ENCODE results near the gene ROR1.

The ROR1 gene

GRCh38 chr1:63773815-63774616 lies at the start of gene ROR1:
ROR1 (plus strand) TSS chr1:63774017.
- peak within 1 kb of the TSS; percentile 62 for H3K4me3 ChIP-seq (ENCODE audit: low read depth, low read length)

- H3K4me3 ChIP-seq (ENCODE audit: low read depth, low read length), result no peak overlapping the region
These were observed 49.4 kb upstream of the ROR1 start for GRCh38 chr1:63724375-63724899.

- H3K4me3 ChIP-seq (ENCODE audit: low read depth, low read length), result no peak overlapping the region
These were observed 45.1 kb upstream of the ROR1 start for GRCh38 chr1:63728611-63729226.

DNA sequence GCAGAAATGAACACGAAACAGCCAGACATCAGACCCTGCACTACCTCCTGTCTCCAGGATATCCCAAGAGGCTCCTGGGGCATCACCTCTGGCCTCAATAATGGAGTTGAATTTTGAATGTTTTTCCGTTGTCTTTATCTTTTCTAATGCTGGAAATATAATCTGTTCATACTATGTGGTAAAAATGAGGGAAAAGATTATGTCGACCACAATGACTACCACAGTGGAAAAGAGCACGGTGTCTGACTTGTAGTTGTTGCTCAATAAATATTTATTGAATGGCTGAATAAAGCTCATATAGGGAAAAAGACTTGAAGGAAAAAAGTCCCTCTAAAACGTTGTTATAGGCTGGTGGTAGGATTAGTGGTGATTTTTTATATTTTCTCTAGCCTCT lies 44.6 kb upstream of the ROR1 start:
- no peak overlapping the region for H3K4me3 ChIP-seq (ENCODE audit: low read depth, low read length)

- no peak overlapping the region for H3K4me3 ChIP-seq (ENCODE audit: low read depth, low read length)
These were observed 43.6 kb upstream of the ROR1 start for GRCh38 chr1:63730211-63730610.

- H3K4me3 ChIP-seq (ENCODE audit: low read depth, low read length), result no peak overlapping the region
These were observed 42.4 kb upstream of the ROR1 start for GRCh38 chr1:63731117-63732043.

- no peak overlapping the region for H3K4me3 ChIP-seq (ENCODE audit: low read depth, low read length)
These were observed 41.2 kb upstream of the ROR1 start for GRCh38 chr1:63732666-63733065.

DNA sequence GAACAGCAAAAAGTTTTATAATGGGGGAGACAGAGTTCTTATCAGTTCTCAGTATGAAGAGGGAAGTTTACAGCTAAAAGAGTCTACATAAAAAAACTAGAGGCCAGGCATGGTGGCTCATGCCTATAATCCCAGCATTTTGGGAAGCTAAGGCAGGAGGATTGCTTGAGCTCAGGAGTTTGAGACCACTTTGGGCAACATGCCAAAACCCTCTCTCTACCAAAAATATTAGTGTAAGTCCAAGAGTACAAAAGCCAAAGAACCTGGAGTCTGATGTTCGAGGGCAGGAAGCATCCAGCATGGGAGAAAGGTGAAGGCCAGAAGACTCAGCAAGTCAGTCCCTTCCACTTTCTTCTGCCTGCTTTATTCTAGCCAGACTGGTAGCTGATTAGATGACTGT lies 35.0 kb upstream of the ROR1 start:
- H3K4me3 ChIP-seq (ENCODE audit: low read depth, low read length), result no peak overlapping the region

DNA sequence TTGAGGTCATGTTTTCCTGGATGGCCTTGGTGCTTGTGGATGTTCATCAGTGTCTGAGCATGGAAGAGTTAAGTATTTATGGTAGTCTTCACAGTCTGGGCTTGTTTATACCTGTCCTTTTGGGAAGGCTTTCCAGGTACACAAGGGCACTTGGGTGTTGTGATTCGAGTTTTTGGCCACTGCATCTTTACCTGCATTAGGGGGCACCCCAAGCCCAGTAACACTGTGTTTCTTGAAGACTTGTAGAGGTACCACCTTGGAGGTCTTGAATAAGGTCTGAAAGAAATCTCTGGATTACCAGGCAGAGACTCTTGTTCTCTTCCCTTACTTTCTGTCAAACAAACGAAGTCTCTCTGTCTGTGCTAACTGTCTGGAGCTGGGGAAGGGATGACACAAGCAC lies 34.4 kb upstream of the ROR1 start:
- H3K4me3 ChIP-seq (ENCODE audit: low read depth, low read length), result no peak overlapping the region

DNA sequence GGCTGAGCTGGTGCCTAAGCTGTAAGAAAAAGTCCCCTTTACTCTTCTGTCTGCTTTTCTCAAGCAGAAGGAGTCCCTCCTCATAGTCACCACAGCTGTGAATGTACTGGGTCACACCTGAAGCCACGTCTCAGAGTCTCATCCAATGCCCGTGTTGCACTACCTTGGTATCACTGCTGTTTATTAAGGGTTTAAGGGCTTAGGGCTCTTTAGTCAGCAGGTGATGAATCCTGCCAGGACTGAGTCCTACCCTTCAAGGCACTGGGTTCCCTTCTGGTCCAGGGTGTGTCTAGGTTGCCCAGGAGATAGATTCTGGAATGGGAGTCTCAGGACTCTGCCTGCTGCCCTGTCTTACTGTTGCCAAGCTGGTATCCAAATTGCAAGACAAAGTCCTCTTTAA lies 33.4 kb upstream of the ROR1 start:
- H3K4me3 ChIP-seq (ENCODE audit: low read depth, low read length), result no peak overlapping the region

- no peak overlapping the region for H3K4me3 ChIP-seq (ENCODE audit: low read depth, low read length)
These were observed 31.3 kb upstream of the ROR1 start for GRCh38 chr1:63742526-63742925.

GRCh38 chr1:63743781-63744180 lies 30.0 kb upstream of the ROR1 start:
- no peak overlapping the region for H3K4me3 ChIP-seq (ENCODE audit: low read depth, low read length)

- H3K4me3 ChIP-seq (ENCODE audit: low read depth, low read length), result no peak overlapping the region
These were observed 27.5 kb upstream of the ROR1 start for GRCh38 chr1:63746129-63746864.

- H3K4me3 ChIP-seq (ENCODE audit: low read depth, low read length), result no peak overlapping the region
These were observed 26.4 kb upstream of the ROR1 start for GRCh38 chr1:63747445-63747844.

DNA sequence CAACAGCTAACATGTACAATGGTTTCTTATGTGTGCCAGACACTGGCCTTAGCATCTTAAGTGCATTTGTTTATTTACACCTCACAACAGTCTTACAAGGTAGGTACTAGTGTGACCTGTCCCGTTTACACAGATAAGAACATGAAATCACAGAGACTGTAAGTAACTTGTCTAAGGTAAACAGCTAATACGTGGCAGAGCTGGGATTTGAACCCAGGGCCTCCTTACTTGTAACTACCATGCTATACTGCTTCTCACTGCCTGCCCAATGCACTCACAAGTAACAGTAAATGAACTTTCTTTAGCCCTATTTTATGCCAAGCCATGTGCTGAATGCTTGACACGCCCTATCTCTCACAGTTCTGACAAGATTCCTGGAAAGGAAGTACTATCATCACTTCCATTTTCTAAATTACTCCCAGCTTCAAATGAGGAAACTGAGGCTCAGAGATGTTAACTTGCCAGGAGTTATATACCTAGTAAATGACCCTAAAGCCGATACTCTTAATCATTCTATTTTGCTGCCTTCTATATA lies 25.7 kb upstream of the ROR1 start:
- H3K4me3 ChIP-seq (ENCODE audit: low read depth, low read length), result no peak overlapping the region

DNA sequence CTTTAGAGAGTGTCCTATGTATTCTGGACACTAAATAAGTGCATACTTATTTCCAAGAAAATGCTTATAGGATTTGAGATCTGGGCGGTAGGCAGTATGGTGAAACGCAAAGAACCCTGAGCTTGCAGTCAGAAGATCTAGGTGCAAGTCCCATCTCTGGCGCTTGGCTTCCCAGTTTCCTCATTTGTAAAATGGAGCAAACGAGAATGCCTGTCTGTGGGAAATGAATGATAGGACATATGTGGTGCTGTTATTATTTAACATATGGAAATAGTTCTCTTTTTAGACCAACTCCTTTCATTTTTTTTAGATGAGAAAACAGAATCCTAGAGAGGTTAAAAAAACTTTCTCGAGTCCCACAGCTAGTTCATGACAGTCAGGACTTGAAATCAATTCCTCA lies 25.2 kb upstream of the ROR1 start:
- H3K4me3 ChIP-seq (ENCODE audit: low read depth, low read length), result no peak overlapping the region

- H3K4me3 ChIP-seq (ENCODE audit: low read depth, low read length), result no peak overlapping the region
These were observed 23.1 kb upstream of the ROR1 start for GRCh38 chr1:63750721-63751120.

DNA sequence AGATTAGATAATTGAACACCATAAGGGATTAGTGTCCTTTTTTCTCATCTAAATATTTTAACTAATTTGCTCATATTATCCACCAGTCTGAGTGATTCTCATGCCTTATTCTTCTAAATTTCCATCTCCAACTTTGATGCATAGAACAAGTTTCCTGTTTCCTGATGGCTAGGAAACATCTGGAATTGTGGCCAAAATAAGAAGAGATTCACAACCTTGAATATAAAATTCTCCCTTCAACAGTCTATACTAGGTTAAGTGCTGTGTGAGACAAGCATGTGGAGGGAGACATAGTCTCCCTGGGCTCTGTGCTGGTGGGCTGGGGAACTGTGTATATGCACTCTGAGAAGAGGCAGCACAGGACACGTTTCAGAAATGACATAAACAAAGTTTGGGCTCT lies 21.6 kb upstream of the ROR1 start:
- no peak overlapping the region for H3K4me3 ChIP-seq (ENCODE audit: low read depth, low read length)

- H3K4me3 ChIP-seq (ENCODE audit: low read depth, low read length), result no peak overlapping the region
These were observed 20.2 kb upstream of the ROR1 start for GRCh38 chr1:63753591-63753990.

GRCh38 chr1:63756839-63757238 lies 17.0 kb upstream of the ROR1 start:
- no peak overlapping the region for H3K4me3 ChIP-seq (ENCODE audit: low read depth, low read length)
